Choroid plexus epithelial cell (primary cell): ENCODE measurements around the gene POP5.
"Not testable (repeated sequence)": the region's sequence is repeated elsewhere in the genome, so short reads cannot be mapped to it uniquely, and the experiment has no call there.

Experiments used
- DNase-seq: peaks from one replicate; pipeline ENCODE4 v3.0.0-alpha.2; 2010; ENCODE audit warnings: low read depth
- H3K4me3 ChIP-seq: 2 replicates; pipeline ENCODE4 v1.5.1; 2011; ENCODE audit warnings: low read depth, mild to moderate bottlenecking, control low read depth, low read length, moderate library complexity
- CTCF ChIP-seq: conservative IDR thresholded peaks from 2 replicates; pipeline ENCODE4 v1.5.1; 2011; ENCODE audit warnings: low read depth, mild to moderate bottlenecking, control low read depth, inconsistent platforms, low read length, moderate library complexity

Gene POP5

GRCh38 chr12:120614848-120615247, 33.6 kb upstream of the POP5 start:
- TF ChIP-seq CTCF = no peak
- no peak for DNase-seq
- no peak overlapping the region for H3K4me3 ChIP-seq

GRCh38 chr12:120611534-120611933, 30.3 kb upstream of the POP5 start:
- not testable (repeated sequence) for H3K4me3 ChIP-seq, DNase-seq

DNA sequence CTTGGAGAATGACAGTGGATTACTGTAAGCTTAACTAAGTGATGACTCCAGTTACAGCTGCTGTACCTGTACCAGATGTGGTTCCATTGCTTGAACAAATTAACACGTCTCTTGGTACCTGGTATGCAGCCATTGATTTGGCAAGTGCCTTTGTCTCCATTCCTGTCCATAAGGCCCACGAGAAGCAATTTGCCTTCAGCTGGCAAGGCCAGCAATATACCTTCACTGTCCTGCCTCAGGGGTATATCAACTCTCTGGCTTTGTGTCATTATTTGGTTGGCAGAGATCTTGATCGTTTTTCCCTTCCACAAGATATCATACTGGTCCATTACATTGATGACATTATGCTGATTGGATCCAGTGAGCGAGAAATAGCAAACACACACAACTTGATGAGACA, 29.4 kb upstream of the POP5 start:
- no peak for DNase-seq
- TF ChIP-seq CTCF = no peak
- no peak overlapping the region for H3K4me3 ChIP-seq

GRCh38 chr12:120602416-120602815, 21.2 kb upstream of the POP5 start:
- H3K4me3 ChIP-seq = not testable (repeated sequence)

DNA sequence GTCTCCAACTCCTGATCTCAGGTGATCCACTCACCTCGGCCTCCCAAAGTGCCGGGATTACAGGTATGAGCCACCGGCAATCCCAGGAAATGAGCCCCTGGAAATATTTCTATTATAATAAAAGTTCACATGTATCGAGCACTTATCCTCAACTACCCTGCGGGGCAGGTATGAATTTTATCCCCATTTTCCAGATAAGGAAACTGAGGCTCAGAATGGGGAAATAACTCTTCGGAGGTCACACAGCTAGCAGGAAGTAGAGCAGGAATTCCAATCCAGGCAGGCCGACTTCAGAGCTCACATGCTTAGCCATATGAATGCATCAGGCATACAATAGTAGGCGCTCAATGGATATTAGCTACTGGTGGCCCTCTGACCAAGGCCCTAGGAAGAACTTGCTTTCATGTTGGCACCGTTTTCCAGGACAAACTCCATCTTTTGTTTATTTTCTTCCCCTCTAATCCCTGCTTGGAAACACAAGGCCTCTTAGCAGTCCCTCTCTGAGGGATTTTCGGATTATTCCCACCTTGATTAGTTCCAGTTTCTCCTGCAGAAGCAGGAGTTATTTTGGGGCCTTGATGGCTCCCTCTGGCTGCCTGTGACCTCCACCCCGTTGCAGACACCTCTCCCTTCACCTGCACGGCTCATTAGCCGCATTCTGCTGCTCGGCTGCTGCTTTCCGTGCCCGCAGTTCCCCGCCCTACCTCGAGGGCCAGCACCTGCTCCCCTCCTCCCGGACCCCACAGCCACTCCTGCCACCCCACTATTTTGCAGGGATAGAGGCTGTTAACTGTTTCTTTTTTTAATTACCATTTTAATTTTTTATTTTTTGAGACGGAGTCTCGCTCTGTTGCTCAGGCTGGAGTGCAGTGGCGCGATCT, 18.7 kb upstream of the POP5 start:
- no peak for DNase-seq
- no peak overlapping the region for H3K4me3 ChIP-seq
- no peak for TF ChIP-seq CTCF

More at GRCh38 chr12:120602416-120602815, 21.2 kb upstream of the POP5 start:
- DNase-seq = not testable (repeated sequence)

DNA sequence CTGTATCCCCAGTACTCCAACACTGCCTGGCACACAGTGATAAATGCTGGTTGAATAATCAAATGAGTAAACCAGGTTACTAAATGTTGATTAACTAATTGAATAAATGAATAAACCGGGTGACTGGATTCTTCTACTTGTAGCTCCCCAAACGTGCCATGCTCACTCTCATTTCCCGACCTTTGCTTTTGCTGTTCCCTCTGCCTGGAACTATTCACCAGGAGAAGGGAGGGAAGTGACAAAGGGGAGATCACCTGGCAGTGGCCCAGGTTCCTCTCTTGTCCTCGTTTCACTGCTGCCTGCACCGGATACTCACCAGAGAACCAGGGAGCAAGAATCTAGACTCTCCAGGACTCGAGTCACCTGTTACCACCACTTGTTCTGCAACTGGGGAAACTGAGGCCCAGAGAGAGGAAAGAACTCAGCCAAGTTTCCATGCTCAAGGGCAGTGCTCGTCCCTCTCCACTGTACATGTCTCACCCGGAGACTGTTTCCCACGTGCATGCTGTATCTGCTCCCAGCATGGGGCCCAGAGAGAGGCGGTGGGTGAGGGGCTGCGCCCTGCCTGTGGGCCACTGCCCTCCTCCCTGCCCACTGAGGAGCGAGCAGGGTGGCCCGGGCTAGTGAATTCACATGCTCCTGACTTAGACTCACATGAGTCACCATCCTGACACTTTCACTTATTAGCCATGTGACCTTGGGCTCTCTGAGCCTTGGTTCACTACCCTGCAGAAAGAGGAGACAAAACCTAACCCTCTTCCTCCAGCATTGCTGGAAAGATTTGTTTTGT, 17.7 kb upstream of the POP5 start:
- TF ChIP-seq CTCF = no peak
- DNase-seq = peak; percentile 56
- H3K4me3 ChIP-seq = no peak overlapping the region

- TF ChIP-seq CTCF = no peak
- no peak for DNase-seq
- no peak overlapping the region for H3K4me3 ChIP-seq
Measured at GRCh38 chr12:120597861-120598260, 16.7 kb upstream of the POP5 start.

DNA sequence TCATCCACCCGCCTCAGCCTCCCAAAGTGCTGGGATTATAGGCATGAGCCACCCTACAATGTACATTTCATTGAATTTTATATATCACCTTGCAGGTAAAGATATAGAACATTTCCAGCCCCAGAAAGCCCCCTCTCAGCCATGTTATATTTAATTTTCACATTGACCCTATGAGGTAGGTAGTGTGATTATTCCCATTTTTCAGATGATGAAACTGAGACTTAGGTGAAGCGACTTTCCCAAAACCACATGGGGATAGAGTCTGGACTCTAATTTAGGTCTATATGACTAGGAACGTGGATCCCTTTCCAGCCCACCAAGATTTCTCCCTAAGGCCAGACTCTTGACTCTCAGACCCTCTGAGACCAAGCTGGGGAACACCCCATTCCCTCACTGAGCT, 15.7 kb upstream of the POP5 start:
- H3K4me3 ChIP-seq = no peak overlapping the region
- no peak for DNase-seq
- TF ChIP-seq CTCF = no peak
